ENCODE results near the gene MPHOSPH6.

- no peak for TF ChIP-seq CTCF (IDR thresholded peaks at IDR 0.05; ENCODE audit: insufficient read depth, low read length)
- TF ChIP-seq, protein P1, sequence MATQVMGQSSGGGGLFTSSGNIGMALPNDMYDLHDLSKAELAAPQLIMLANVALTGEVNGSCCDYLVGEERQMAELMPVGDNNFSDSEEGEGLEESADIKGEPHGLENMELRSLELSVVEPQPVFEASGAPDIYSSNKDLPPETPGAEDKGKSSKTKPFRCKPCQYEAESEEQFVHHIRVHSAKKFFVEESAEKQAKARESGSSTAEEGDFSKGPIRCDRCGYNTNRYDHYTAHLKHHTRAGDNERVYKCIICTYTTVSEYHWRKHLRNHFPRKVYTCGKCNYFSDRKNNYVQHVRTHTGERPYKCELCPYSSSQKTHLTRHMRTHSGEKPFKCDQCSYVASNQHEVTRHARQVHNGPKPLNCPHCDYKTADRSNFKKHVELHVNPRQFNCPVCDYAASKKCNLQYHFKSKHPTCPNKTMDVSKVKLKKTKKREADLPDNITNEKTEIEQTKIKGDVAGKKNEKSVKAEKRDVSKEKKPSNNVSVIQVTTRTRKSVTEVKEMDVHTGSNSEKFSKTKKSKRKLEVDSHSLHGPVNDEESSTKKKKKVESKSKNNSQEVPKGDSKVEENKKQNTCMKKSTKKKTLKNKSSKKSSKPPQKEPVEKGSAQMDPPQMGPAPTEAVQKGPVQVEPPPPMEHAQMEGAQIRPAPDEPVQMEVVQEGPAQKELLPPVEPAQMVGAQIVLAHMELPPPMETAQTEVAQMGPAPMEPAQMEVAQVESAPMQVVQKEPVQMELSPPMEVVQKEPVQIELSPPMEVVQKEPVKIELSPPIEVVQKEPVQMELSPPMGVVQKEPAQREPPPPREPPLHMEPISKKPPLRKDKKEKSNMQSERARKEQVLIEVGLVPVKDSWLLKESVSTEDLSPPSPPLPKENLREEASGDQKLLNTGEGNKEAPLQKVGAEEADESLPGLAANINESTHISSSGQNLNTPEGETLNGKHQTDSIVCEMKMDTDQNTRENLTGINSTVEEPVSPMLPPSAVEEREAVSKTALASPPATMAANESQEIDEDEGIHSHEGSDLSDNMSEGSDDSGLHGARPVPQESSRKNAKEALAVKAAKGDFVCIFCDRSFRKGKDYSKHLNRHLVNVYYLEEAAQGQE (IDR thresholded peaks at IDR 0.05; ENCODE audit: insufficient replicate concordance, low read depth) = no peak
- TF ChIP-seq GABPA (IDR thresholded peaks at IDR 0.05; ENCODE audit: low read depth) = no peak
- TF ChIP-seq POLR2AphosphoS5 (IDR thresholded peaks at IDR 0.05; ENCODE audit: low read depth) = no peak
Measured at GRCh38 chr16:82108774-82109173, 61.2 kb downstream of the MPHOSPH6 start.

Measured in HL-60 (cell line).